Measurements from ENCODE around the gene ACYP1. TPM values are rescaled to one million over a fixed set of nuclear protein-coding genes. Genes with fewer than 3 reads are reported as not detected.
"Not testable (repeated sequence)": the region's sequence is repeated elsewhere in the genome, so short reads cannot be mapped to it uniquely, and the experiment has no call there.

The ACYP1 gene
- polyA plus RNA-seq, 3 donors, result 28.1 to 31.1 (median 29.3) TPM

GRCh38 chr14:75069121-75069810 lies 5.4 kb upstream of the ACYP1 start, which contains the start of gene ZC2HC1C:
Gene ZC2HC1C, plus strand, starts transcription at chr14:75069641. Its CDS starts 933 bp downstream, at chr14:75070574.
- DNase-seq (ENCODE audit: low read depth in 3 of 3, low spot score in 2 of 3), result peak; percentile 75 to 84 (median 80)

DNA sequence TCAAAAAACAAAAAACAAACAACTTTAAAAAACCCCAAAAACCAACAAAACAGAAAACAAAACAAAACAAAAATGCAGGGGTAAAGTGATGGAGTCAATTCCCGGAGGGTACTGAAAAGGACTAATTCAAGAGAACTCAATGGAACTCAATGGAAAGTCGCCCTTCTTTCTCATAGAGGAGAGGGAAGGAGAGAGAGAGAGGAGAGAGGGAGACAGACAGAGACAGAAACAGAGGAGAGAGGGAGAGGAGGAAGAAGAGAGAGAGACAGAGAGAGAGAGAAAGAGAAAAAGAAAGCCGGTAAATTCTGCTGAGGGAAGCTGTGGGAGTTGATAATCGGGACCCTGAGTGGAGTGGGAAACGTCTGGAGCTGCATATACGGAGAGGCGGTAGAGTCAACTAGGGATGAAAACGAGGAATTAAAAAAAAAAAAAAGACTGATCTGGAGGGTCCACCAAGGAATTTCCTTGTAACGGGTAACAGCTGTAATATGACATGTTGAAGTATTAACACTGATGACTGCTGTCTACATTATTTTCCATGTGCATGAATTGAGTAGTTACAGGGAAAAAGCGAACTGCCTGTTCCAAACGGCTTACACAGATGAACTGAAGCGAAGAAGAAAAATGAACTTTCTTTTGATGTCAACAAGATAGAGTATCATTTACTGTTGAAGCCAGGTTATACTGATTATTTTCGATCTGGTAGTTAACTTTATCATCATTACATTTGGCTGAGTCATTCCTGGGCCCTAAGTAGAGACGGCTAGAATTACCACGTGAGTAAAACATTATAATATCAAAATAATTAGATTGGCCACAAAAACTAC lies 4.7 kb upstream of the ACYP1 start:
- DNase-seq (ENCODE audit: low read depth in 3 of 3, low spot score in 2 of 3), result no peak

DNA sequence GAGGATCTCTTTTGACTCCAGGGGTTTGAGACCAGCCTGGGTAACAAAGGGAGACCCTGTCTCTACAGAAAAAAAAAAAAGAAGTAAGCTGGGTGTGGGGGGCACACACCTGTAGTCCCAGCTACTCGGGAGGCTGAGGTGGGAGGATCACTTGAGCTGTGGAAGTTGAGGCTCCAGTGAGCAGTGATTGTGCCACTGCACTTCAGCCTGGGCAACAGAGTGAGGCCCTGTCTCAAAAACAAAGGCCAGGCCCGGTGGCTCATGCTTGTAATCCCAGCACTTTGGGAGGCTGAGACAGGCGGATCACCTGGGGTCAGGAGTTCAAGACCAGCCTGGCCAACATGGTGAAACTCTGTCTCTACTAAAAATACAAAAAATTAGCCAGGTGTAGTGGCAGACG lies 3.9 kb upstream of the ACYP1 start:
- not testable (repeated sequence) for DNase-seq (ENCODE audit: low read depth in 3 of 3, low spot score in 2 of 3)

GRCh38 chr14:75067212-75067611 lies 3.4 kb upstream of the ACYP1 start:
- no peak for DNase-seq (ENCODE audit: low read depth in 3 of 3, low spot score in 2 of 3)

GRCh38 chr14:75066691-75067090 lies 2.9 kb upstream of the ACYP1 start:
- no peak for DNase-seq (ENCODE audit: low read depth in 3 of 3, low spot score in 2 of 3)

DNA sequence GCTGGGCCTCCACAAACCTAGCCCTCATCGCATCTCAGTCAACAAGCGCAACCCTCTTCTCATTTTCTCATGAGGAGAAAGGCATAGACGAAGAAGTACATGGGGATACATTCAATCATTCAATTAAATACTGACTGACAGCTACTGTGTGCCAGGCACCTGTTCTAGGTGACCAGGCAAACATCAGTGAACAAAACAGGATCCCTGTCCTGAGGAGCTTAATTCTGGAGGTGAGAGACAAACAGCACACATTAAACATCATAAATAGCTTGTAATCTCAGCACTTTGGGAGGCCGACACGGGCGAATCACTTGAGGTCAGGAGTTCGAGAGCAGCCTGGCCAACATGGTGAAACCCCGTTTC lies 362 bp upstream of the ACYP1 start:
- no peak for DNase-seq (ENCODE audit: low read depth in 3 of 3, low spot score in 2 of 3)

DNA sequence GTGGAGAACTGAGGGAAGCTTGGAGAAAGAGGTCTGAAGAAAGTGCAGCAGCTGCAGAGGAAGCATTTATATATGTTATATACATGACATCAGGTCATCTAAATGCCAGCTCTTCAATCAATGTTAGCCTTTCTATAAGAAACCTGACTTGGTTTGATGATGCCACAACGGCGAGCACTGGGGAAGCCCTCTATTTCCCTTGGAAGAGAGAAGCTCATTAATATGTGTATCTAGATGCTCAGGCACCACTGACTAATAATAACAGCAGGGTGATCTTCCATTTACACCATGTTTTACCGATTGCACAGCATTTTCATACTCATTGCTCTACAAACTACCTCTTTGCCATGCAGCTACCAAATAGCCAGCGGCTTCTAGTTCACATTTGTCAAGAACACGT lies 811 bp downstream of the ACYP1 start:
- no peak for DNase-seq (ENCODE audit: low read depth in 3 of 3, low spot score in 2 of 3)

- no peak for DNase-seq (ENCODE audit: low read depth in 3 of 3, low spot score in 2 of 3)
These were observed 3.4 kb downstream of the ACYP1 start for GRCh38 chr14:75060420-75060819.

DNA sequence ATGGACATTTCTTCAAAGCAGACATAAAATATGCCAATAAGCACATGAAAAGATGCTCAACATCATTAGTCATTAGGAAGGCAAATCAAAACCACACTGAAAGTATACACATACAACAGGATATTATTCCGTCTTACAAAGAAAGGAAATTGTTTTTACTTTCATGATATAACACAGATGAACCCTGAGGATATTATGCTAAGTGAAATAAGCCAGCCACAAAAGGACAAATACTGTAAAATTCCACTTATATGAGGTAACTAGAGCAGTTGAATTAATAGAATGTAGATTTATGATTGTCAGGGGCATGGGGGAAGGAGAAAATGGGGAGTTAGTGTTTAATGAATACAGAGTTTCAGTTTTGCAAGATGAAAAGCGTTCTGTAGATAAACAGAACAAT lies 4.2 kb downstream of the ACYP1 start:
- DNase-seq (ENCODE audit: low read depth in 3 of 3, low spot score in 2 of 3), result no peak

DNA sequence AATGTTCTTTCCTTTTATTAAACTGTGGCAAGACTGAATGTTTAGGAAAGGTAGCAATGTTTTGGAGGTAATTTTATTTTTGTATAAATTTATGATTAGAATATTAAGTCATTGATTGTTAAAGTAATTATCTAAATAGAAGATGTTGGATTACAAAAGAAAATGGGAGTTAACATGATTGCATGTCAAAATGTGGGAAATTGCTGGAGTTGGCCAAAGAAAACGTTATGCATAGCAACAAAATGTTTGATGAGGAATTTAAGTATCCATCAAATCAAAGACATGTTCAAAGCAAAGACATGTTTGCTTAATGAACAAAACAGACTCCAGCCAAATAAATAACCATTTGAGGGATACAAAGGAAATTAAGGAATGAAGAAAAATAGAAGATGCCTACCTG lies 9.4 kb downstream of the ACYP1 start:
- DNase-seq (ENCODE audit: low read depth in 3 of 3, low spot score in 2 of 3), result no peak

GRCh38 chr14:75053396-75054291 lies 10.2 kb downstream of the ACYP1 start:
- DNase-seq (ENCODE audit: low read depth in 3 of 3, low spot score in 2 of 3), result no peak

DNA sequence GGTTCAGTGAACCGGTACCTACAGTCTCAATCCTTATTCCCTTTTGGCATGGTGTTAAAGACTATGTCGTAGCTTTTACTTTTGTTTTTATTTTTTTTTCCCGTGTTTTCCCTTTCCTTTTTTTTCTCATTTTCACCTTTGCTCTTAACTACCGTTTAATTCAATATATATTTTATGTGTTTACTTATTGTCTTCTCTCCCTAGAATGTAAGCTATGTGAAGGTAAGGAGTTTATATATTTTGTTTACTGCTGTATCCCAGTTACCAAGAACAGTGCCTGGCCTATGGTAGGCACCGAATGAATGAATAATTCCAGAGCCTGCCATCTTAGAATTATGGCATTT lies 12.3 kb downstream of the ACYP1 start:
- no peak for DNase-seq (ENCODE audit: low read depth in 3 of 3, low spot score in 2 of 3)

- DNase-seq (ENCODE audit: low read depth in 3 of 3, low spot score in 2 of 3), result peak; percentile 78 to 88 (median 83)
These were observed 12.8 kb downstream of the ACYP1 start, which contains the start of gene MLH3 for GRCh38 chr14:75050852-75051555. Gene MLH3, minus strand, starts transcription at chr14:75051467. Its CDS starts 1,812 bp downstream, at chr14:75049655.

DNA sequence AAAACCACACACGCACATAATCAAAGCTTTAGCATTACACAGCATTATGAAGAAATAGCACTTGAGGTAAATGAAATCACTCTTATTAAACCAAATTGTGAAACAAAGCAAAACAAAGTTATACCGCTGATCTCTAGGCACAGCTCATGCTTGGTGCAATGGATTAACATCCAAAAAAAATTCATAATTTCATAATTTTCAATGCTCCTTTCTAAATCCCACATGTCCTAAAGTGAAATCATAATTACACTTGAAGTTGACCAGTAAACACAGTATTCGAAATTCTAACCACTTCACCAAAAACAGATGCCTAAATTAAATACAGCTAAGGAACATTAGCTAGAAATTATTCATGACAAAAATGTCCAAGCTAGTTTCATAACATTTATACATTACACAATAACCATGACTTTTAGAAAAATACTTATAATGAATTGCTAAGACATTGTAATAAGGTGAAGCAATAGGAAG lies 14.1 kb downstream of the ACYP1 start:
- DNase-seq (ENCODE audit: low read depth in 3 of 3, low spot score in 2 of 3), result no peak

DNA sequence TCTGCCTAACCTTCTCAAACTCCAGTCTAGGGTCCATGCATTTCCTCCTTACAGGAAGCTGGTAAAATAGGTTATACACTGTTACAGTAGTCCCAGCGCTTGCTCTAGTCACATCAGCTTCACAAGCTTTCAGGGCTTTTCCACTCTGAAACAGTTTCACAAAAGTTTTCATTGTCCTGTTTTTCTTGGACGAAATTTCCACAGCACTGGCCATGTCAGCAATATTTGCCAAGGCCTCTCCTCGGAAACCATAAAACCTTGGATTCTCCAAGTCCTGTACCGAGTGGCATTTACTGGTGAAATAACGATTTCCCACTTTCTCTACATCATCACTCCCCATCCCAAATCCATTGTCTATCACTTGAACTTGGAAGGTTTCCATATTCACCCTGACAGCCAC lies 14.7 kb downstream of the ACYP1 start:
- DNase-seq (ENCODE audit: low read depth in 3 of 3, low spot score in 2 of 3), result no peak

GRCh38 chr14:75048101-75048500 lies 15.7 kb downstream of the ACYP1 start:
- DNase-seq (ENCODE audit: low read depth in 3 of 3, low spot score in 2 of 3), result no peak

GRCh38 chr14:75047506-75047905 lies 16.3 kb downstream of the ACYP1 start:
- DNase-seq (ENCODE audit: low read depth in 3 of 3, low spot score in 2 of 3), result no peak

DNA sequence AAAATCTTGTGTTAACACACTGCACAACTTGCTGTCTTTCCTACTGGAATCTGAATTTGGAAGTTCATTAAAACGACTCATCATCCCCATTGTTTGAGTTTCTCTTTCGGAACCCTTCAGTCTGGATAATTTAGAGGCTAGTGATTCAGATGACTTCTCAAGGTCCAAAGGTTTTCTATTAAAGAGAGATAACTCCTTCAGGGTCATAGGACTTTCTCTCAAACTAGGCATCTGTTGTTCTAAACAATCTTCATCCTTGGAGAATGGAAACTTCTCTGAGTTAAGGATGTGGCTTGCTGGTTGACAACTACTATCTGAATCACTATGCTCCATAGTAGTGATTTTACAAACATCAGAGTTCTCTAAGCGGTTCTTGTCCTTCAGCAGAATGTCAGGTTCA lies 16.9 kb downstream of the ACYP1 start:
- DNase-seq (ENCODE audit: low read depth in 3 of 3, low spot score in 2 of 3), result no peak

GRCh38 chr14:75046275-75046674 lies 17.5 kb downstream of the ACYP1 start:
- no peak for DNase-seq (ENCODE audit: low read depth in 3 of 3, low spot score in 2 of 3)

DNA sequence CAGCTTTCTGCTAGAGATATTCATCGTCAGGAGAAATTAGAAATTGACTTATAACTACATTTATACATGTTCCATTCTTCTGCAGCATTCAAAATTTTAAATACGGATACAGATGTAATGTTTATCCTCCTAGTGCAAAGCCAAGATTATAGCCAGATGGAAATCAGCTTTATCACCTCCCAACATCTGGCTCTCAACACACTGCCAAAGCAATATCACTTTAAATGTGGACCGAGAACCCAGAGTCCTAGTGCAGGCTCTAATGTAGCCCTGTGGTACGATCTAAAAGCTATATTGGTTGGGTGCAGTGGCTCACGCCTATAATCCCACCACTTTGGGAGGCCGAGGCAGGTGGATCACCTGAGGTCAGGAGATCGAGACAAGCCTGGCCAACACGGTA lies 19.1 kb downstream of the ACYP1 start:
- no peak for DNase-seq (ENCODE audit: low read depth in 3 of 3, low spot score in 2 of 3)
